Subcutaneous adipose tissue (tissue), 4 donors: Measurements from ENCODE around the gene STIMATE. TPM values are rescaled to one million over a fixed set of nuclear protein-coding genes. Genes with fewer than 3 reads are reported as not detected.

Experiments used
- CTCF ChIP-seq: fragments of 450-650 bp; IDR thresholded peaks from one replicate; pipeline ENCODE4 v1.5.1; 2016; ENCODE audit warnings: low read depth, mild to moderate bottlenecking, control low read depth, antibody characterized with exemption, moderate library complexity
- total RNA-seq, 4 donors: library from RNA; depleted of rRNA; stranded (reverse); fragments of >200 nt; gene quantifications; one replicate each; pipeline ENCODE4 v1.1.0, GENCODE V29; 2016

Gene STIMATE
- total RNA-seq, 4 donors from 2014 or later = 21.4 to 32.0 (median 23.3) TPM

DNA sequence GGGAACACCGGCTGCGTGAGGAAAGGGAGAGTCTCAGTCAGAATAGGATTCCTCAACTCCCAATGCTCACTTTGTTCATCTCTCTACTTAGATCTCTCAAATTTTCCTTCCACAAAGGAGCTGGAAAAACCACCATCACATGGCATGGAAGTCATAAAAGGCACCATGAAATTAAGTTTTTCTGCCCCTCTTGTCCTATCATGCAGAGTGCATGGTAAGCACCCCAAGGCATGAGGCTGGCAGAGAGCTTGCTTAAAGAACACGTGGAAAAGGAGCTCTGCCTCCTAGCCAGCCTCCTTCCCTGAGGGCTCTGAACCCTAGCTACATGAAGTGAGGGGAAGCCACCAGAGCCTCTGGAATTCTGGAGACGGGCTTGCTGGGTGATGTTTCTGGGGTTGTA lies 17.8 kb downstream of the STIMATE start:
- no peak for TF ChIP-seq CTCF

DNA sequence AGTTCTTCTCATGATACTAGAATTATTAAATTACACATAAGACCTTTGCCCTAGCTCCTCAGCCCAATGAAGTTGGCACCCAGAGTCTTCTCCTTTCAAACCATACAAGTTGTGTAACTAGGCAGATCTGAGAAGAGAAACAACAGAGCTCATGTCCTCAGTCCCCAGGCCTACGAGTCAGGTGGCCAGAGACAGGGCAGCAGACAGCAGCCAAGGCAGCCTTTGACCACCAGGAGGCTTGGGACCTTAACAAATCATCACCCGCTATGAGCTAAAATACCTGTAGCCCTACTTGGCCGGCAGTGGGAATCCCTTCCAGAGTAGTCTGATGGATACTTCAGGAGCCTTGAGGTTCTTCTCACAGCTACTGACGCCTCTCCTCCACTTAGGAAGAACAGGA lies 18.3 kb downstream of the STIMATE start:
- no peak for TF ChIP-seq CTCF

- TF ChIP-seq CTCF = no peak
Observed at GRCh38 chr3:52877085-52877484, 20.3 kb downstream of the STIMATE start.

DNA sequence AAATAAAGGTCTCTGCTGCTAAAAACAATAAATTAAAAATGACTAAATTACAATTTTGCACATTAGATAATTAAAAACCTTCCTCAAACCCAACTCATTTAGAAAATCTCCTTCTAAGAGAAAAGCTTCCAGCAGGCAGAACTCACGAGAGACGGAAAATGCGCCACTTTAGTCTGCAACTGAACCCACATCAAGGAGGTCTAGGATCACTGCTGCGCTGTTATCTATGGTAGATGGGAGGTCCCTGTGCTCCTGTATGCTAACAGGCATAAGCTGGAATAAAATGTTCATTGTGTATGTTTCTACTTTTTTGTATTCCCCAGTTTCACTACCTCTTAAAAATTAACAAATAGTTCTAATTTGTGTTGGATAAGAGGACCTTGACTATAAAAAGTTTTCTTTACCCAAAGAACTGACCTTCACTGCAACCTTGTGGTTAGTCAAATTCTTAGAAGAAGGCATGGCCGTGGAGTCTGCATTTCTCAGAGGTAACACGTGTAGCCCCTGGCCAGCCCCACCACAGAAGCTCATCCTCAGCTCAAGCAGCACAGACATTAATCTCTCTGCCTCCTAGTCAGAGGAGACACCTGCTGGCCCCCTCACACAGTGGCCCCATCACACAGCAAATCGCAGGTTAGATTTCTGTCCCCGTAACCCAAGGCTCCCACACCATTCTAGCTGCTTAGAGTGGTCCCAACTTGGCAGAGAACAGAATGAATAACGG lies 22.3 kb downstream of the STIMATE start:
- no peak for TF ChIP-seq CTCF

- TF ChIP-seq CTCF = no peak
Observed at GRCh38 chr3:52874160-52874701, 23.1 kb downstream of the STIMATE start.

GRCh38 chr3:52873433-52874159 lies 23.8 kb downstream of the STIMATE start:
- no peak for TF ChIP-seq CTCF

DNA sequence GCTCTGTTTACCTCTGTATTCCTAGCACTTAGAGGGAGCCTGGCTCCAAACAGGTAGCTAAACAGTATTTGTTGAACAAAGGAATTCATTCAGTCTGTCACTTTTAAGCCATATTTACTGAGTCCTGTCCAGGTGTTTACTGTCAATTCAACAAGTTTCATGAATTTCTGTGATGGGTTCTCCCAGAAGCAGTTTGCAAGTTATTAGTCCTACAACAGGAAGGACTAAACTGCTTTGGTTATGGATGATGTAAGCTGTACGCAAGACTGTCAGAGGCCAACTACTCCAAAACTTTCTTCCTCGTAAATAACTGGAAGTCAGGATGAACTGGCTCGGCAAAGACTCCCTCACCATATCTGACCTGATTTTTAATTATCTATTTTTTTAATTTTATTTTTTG lies 25.1 kb downstream of the STIMATE start:
- TF ChIP-seq CTCF = no peak
